HEK293T (cell line): ENCODE data around the gene MRPL55.
A peak's percentile ranks its signal among the peaks of the same experiment; 100 is the strongest.

Experiments used
- CTCF ChIA-PET: fragments of 350-600 bp; formaldehyde crosslinking; extraction: SDS; loops from one replicate; lab custom pipeline; 2021; ENCODE audit warnings: antibody characterized with exemption, inconsistent platforms; lab: Yijun Ruan, JAX
- POLR2A ChIA-PET: fragments of 350-600 bp; formaldehyde crosslinking; extraction: SDS; loops from one replicate; lab custom pipeline; 2020; ENCODE audit warnings: antibody characterized with exemption, inconsistent platforms; lab: Yijun Ruan, JAX
- DNase-seq: peaks from one replicate; pipeline ENCODE4 v3.0.0; 2012; ENCODE audit warnings: mixed read lengths; ENCODE audit errors: extremely low spot score
- ARNT ChIP-seq: fragments of 450-650 bp; IDR thresholded peaks from 2 replicates; pipeline ENCODE4 v1.6.1; 2017; ENCODE audit warnings: mild to moderate bottlenecking
- ELF4 ChIP-seq: fragments of 450-650 bp; IDR thresholded peaks from 2 replicates; pipeline ENCODE4 v1.6.1; 2017; ENCODE audit warnings: antibody characterized with exemption
- HDGF ChIP-seq: fragments of 450-650 bp; IDR thresholded peaks from 2 replicates; pipeline ENCODE4 v1.6.1; 2017; ENCODE audit warnings: antibody characterized with exemption, borderline replicate concordance
- LEF1 ChIP-seq: fragments of 450-650 bp; IDR thresholded peaks from 2 replicates; pipeline ENCODE4 v1.6.1; 2017; ENCODE audit warnings: mild to moderate bottlenecking, borderline replicate concordance
- NFRKB ChIP-seq: fragments of 450-650 bp; IDR thresholded peaks from 2 replicates; pipeline ENCODE4 v1.6.1; 2016; ENCODE audit warnings: mild to moderate bottlenecking, moderate library complexity
- SP1 ChIP-seq: fragments of 450-650 bp; IDR thresholded peaks from 2 replicates; pipeline ENCODE4 v1.6.1; 2017
- TARDBP ChIP-seq: fragments of 450-650 bp; IDR thresholded peaks from 2 replicates; pipeline ENCODE4 v1.6.1; 2016

MRPL55 gene

GRCh38 chr1:228059634-228060457 lies 49.3 kb downstream of the MRPL55 start:
- TF ChIP-seq TARDBP (no peak), HDGF (peak; percentile 39; the same call in 1 of the 2 replicates), SP1 (peak; percentile 91)
- DNase-seq: peak; percentile 99
- CTCF ChIA-PET: no interaction called here
- POLR2A ChIA-PET: interaction anchor here (1.4 kb wide), 1 partner anchor 22 kb away, joined by 3 read pairs; no protein-coding TSS in a partner anchor

- ChIA-PET CTCF (no interaction called here), POLR2A (no interaction called here)
- no peak for DNase-seq
- TF ChIP-seq ARNT (peak; percentile 58; the same call in 1 of the 2 replicates), LEF1 (0 out of 2 replicates have a peak, but pooled peaks have one; percentile 23), SP1 (no peak)
Measured at GRCh38 chr1:228058949-228059633, 50.0 kb downstream of the MRPL55 start.

GRCh38 chr1:228058172-228058948 lies 50.7 kb downstream of the MRPL55 start:
- ChIA-PET CTCF (no interaction called here), POLR2A (no interaction called here)
- TF ChIP-seq NFRKB (no peak), SP1 (no peak), ELF4 (no peak)
- DNase-seq: no peak
